ENCODE results near the gene SLC46A2. TPM values are rescaled to one million over a fixed set of nuclear protein-coding genes. Genes with fewer than 3 reads are reported as not detected.

SLC46A2 gene
- total RNA-seq, 1 experiment from 2014 or later, result not detected

GRCh38 chr9:112912636-112913035 lies 22.0 kb upstream of the SLC46A2 start:
- ChIA-PET POLR2A (ENCODE audit: low non-redundant PET) (no interaction called here), CTCF (no interaction called here)
- H3K36me3 ChIP-seq (ENCODE audit: insufficient read depth, low read length, poor library complexity, severe bottlenecking), result no peaks in the 10 kb centered on the region
- H3K4me3 ChIP-seq (ENCODE audit: low read depth, low read length, poor library complexity, severe bottlenecking), result no peak overlapping the region
- TF ChIP-seq, protein P1, sequence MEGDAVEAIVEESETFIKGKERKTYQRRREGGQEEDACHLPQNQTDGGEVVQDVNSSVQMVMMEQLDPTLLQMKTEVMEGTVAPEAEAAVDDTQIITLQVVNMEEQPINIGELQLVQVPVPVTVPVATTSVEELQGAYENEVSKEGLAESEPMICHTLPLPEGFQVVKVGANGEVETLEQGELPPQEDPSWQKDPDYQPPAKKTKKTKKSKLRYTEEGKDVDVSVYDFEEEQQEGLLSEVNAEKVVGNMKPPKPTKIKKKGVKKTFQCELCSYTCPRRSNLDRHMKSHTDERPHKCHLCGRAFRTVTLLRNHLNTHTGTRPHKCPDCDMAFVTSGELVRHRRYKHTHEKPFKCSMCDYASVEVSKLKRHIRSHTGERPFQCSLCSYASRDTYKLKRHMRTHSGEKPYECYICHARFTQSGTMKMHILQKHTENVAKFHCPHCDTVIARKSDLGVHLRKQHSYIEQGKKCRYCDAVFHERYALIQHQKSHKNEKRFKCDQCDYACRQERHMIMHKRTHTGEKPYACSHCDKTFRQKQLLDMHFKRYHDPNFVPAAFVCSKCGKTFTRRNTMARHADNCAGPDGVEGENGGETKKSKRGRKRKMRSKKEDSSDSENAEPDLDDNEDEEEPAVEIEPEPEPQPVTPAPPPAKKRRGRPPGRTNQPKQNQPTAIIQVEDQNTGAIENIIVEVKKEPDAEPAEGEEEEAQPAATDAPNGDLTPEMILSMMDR (conservative IDR thresholded peaks at IDR 0.05; ENCODE audit: low read depth, low read length), result no peak
- TF ChIP-seq EZH2 (IDR thresholded peaks at IDR 0.05; ENCODE audit: borderline replicate concordance, low read depth, low read length, poor library complexity, severe bottlenecking), result no peak
- intact Hi-C loops (cut with micrococcal nuclease; ENCODE audit: unreplicated experiment), result no loop called here
- H3K27ac ChIP-seq (ENCODE audit: low read depth, low read length, poor library complexity, severe bottlenecking), result no peak overlapping the region
- peaks cover 21% of the 10 kb centered on the region for H3K27me3 ChIP-seq (replicated peaks; ENCODE audit: insufficient read depth, low read depth, low read length, poor library complexity)
- H3K4me1 ChIP-seq (ENCODE audit: insufficient read depth, low read length, poor library complexity, severe bottlenecking), result no peaks in the 10 kb centered on the region
- no peaks in the 10 kb centered on the region for H3K9me3 ChIP-seq (ENCODE audit: low read depth, low read length, poor library complexity, severe bottlenecking)
- BruUV-seq (replicated peaks), result no TSS peak
- no peak for DNase-seq (ENCODE audit: low spot score)

DNA sequence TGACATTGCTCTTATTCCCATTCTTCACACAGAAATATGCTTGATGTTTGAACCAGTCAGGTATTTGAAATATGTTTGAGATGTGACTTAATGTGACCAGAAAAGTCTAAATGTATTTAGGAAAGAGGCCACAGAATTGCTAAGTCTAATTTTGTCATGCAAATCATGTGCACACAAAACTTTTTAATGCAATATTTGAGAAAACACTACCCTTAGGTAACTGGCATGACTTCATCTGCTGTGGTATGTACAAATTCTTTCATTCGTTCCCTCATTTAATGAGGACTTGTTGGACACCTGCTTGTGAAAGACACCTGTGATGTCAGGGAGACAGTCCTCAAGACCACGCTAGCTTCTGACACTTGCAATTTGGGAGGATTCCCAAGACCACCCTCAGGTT lies 21.1 kb upstream of the SLC46A2 start:
- DNase-seq (ENCODE audit: low spot score), result no peak
- Histone ChIP-seq H3K27ac (ENCODE audit: low read depth, low read length, poor library complexity, severe bottlenecking) (no peak overlapping the region), H3K36me3 (ENCODE audit: insufficient read depth, low read length, poor library complexity, severe bottlenecking) (no peaks in the 10 kb centered on the region), H3K4me3 (ENCODE audit: low read depth, low read length, poor library complexity, severe bottlenecking) (no peak overlapping the region), H3K4me1 (ENCODE audit: insufficient read depth, low read length, poor library complexity, severe bottlenecking) (no peaks in the 10 kb centered on the region), H3K27me3 (replicated peaks; ENCODE audit: insufficient read depth, low read depth, low read length, poor library complexity) (peaks cover 12% of the 10 kb centered on the region), H3K9me3 (ENCODE audit: low read depth, low read length, poor library complexity, severe bottlenecking) (no peaks in the 10 kb centered on the region)
- no TSS peak for BruUV-seq (replicated peaks)
- TF ChIP-seq, protein P1 (conservative IDR thresholded peaks at IDR 0.05; ENCODE audit: low read depth, low read length), result no peak
- no peak for TF ChIP-seq EZH2 (IDR thresholded peaks at IDR 0.05; ENCODE audit: borderline replicate concordance, low read depth, low read length, poor library complexity, severe bottlenecking)
- ChIA-PET POLR2A (ENCODE audit: low non-redundant PET) (no interaction called here), CTCF (no interaction called here)
- intact Hi-C loops (cut with micrococcal nuclease; ENCODE audit: unreplicated experiment), result no loop called here

DNA sequence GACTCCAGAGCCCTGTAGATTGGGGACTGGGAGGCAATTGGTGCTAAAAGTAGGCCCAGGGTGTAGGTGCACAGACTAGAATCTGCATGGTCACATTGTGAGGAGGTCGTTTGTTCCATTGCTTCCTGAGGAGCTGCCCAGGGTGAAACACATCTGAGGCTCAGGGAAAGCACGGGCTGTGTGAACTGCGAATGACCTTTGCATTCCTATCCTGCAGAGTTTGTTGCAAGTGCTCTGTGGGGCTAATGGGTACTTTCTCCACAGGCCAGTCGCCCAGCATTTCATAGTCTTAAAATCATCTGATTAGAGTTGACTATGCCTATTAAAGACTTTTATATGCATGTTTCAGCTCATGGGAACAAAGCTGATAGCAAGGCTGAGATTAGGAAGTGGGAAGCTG lies 14.4 kb upstream of the SLC46A2 start:
- no peak overlapping the region for H3K4me3 ChIP-seq (ENCODE audit: low read depth, low read length, poor library complexity, severe bottlenecking)
- no peaks in the 10 kb centered on the region for H3K36me3 ChIP-seq (ENCODE audit: insufficient read depth, low read length, poor library complexity, severe bottlenecking)
- intact Hi-C loops (cut with micrococcal nuclease; ENCODE audit: unreplicated experiment), result loop anchor here (10.0 kb wide), 1 partner anchor 810 kb away; no protein-coding TSS in a partner anchor
- POLR2A ChIA-PET (ENCODE audit: low non-redundant PET), result no interaction called here
- DNase-seq (ENCODE audit: low spot score), result no peak
- H3K27ac ChIP-seq (ENCODE audit: low read depth, low read length, poor library complexity, severe bottlenecking), result no peak overlapping the region
- no peaks in the 10 kb centered on the region for H3K27me3 ChIP-seq (replicated peaks; ENCODE audit: insufficient read depth, low read depth, low read length, poor library complexity)
- no TSS peak for BruUV-seq (replicated peaks)
- H3K9me3 ChIP-seq (ENCODE audit: low read depth, low read length, poor library complexity, severe bottlenecking), result no peaks in the 10 kb centered on the region
- CTCF ChIA-PET, result no interaction called here
- TF ChIP-seq EZH2 (IDR thresholded peaks at IDR 0.05; ENCODE audit: borderline replicate concordance, low read depth, low read length, poor library complexity, severe bottlenecking), result no peak
- TF ChIP-seq, protein P1 (conservative IDR thresholded peaks at IDR 0.05; ENCODE audit: low read depth, low read length), result no peak
- H3K4me1 ChIP-seq (ENCODE audit: insufficient read depth, low read length, poor library complexity, severe bottlenecking), result no peaks in the 10 kb centered on the region
